ENCODE data around the gene ZNF593. TPM values are rescaled to one million over a fixed set of nuclear protein-coding genes. Genes with fewer than 3 reads are reported as not detected.

Gene ZNF593
- total RNA-seq, 1 experiment from 2014 or later = 22.2 TPM

DNA sequence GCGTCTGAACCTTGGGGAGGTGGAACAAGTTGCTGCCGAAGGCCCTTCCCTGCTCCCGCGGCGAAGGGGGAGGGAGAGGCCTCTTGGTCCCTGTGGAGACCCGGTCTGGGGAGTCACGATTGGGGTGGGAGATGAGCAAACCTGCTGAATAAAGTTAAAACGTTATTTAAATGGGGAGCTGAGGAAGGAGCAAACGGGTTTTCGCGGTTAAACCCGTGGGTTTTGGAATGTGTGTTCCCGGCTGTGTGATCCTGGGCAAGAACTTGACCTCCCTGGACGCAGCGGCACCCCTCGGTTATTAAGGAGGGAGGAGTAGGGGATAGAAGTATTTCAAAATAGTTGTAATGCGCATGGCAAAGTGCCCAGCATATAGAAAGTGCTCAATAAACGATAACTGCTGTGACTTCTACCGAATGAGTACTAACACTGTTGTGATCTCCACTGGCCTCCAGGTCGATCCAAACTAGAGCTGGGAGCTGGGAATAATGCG is 7.4 kb upstream of the ZNF593 start:
- Mint-ChIP-seq H3K27ac (ENCODE audit: unreplicated experiment) (peak overlapping the region; percentile 21), H3K36me3 (ENCODE audit: insufficient read depth, unreplicated experiment) (peaks cover 11% of the 10 kb centered on the region), H3K9me3 (ENCODE audit: low read depth, unreplicated experiment) (no peaks in the 10 kb centered on the region), H3K4me3 (ENCODE audit: low read depth, unreplicated experiment) (peak overlapping the region; percentile 67), H3K4me1 (ENCODE audit: low read depth, unreplicated experiment) (no peaks in the 10 kb centered on the region), H3K27me3 (ENCODE audit: unreplicated experiment) (peaks cover 13% of the 10 kb centered on the region)
- no peak for DNase-seq
- intact Hi-C loops (cut with micrococcal nuclease; ENCODE audit: unreplicated experiment) = loop anchor here (5.0 kb wide), 1 partner anchor 55 kb away; no protein-coding TSS in a partner anchor
- BruUV-seq (replicated peaks) = no TSS peak
- CTCF ChIA-PET = interaction anchor here (0.6 kb wide), 1 partner anchor 71 kb away, joined by 3 read pairs; the partner anchor contains the start of gene CEP85
- TF ChIP-seq, protein P1, sequence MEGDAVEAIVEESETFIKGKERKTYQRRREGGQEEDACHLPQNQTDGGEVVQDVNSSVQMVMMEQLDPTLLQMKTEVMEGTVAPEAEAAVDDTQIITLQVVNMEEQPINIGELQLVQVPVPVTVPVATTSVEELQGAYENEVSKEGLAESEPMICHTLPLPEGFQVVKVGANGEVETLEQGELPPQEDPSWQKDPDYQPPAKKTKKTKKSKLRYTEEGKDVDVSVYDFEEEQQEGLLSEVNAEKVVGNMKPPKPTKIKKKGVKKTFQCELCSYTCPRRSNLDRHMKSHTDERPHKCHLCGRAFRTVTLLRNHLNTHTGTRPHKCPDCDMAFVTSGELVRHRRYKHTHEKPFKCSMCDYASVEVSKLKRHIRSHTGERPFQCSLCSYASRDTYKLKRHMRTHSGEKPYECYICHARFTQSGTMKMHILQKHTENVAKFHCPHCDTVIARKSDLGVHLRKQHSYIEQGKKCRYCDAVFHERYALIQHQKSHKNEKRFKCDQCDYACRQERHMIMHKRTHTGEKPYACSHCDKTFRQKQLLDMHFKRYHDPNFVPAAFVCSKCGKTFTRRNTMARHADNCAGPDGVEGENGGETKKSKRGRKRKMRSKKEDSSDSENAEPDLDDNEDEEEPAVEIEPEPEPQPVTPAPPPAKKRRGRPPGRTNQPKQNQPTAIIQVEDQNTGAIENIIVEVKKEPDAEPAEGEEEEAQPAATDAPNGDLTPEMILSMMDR (IDR thresholded peaks at IDR 0.05; ENCODE audit: unreplicated experiment) = no peak

DNA sequence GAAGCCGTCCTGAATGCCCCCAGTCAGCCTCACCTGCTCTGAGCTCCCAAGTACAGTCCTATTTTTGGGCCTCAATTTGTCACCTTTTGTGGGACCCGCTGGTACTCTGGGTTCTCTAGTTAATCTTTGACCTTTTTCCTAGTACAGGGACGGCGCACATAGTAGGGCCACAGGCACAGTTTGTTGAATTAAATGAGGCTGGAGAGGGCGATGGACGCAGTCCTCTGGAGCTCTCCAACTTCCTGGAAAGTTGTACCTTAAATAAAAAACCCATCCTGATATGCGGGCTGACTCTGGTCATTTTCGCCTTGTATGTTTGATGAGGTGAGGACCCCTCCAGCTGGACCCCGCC is 6.0 kb upstream of the ZNF593 start:
- Mint-ChIP-seq H3K9me3 (ENCODE audit: low read depth, unreplicated experiment) (no peaks in the 10 kb centered on the region), H3K27ac (ENCODE audit: unreplicated experiment) (no peak overlapping the region), H3K36me3 (ENCODE audit: insufficient read depth, unreplicated experiment) (peaks cover 11% of the 10 kb centered on the region), H3K4me1 (ENCODE audit: low read depth, unreplicated experiment) (no peaks in the 10 kb centered on the region), H3K4me3 (ENCODE audit: low read depth, unreplicated experiment) (no peak overlapping the region), H3K27me3 (ENCODE audit: unreplicated experiment) (peaks cover 13% of the 10 kb centered on the region)
- intact Hi-C loops (cut with micrococcal nuclease; ENCODE audit: unreplicated experiment) = loop anchor here (5.0 kb wide), 1 partner anchor 56 kb away; no protein-coding TSS in a partner anchor
- CTCF ChIA-PET = no interaction called here
- BruUV-seq (replicated peaks) = no TSS peak
- no peak for DNase-seq
- TF ChIP-seq, protein P1 (IDR thresholded peaks at IDR 0.05; ENCODE audit: unreplicated experiment) = no peak

DNA sequence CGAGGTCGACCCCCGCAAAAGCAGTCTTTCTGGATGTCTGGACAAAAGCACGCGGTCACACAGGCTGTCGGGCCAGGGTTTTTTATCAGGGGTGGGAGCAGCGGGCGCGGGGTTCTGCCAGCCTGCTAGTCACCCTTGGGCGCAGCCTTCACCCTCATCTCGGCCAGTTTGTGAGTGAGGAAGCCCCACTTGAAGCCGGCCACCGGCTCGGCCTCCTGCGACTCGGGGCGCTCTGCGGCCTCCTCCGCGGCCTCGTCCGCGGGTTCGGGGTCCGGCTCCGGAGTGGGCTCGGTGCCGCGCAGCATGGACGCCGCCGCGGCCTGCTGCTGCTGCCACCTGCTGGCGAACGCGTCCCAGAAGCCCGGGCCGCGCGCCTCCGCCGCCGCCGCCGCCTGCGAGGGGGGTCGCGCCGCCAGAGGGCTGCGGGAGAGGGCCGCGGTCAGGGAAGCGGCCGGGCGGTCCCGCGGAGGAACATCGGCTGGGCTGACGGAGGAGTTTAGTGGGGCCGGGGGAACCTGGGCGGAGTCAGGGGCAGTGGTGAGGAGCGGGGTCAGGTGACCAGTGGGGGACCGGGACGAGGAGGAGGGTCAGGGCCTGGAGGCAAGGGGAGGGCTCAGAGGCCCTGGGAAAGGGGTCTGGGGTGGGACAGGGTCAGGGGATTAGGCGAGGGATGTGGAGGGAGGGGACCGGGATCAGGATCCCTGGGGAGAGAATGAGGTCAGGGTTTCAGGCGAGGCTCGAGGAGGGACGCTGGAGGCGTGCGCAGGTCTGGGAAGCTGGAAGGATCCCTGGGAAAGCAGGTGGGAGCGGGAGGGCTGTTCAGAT is 5.5 kb upstream of the ZNF593 start:
- DNase-seq = peak; percentile 59
- H3K4me1 Mint-ChIP-seq (ENCODE audit: low read depth, unreplicated experiment) = no peaks in the 10 kb centered on the region

More for the DNA sequence above, 5.5 kb upstream of the ZNF593 start:
- Mint-ChIP-seq H3K9me3 (ENCODE audit: low read depth, unreplicated experiment) (no peaks in the 10 kb centered on the region), H3K27ac (ENCODE audit: unreplicated experiment) (no peak overlapping the region), H3K27me3 (ENCODE audit: unreplicated experiment) (peaks cover 13% of the 10 kb centered on the region), H3K36me3 (ENCODE audit: insufficient read depth, unreplicated experiment) (peaks cover 11% of the 10 kb centered on the region), H3K4me3 (ENCODE audit: low read depth, unreplicated experiment) (peak overlapping the region; percentile 50)
- BruUV-seq (replicated peaks) = no TSS peak
- intact Hi-C loops (cut with micrococcal nuclease; ENCODE audit: unreplicated experiment) = loop anchor here (5.0 kb wide), 1 partner anchor 57 kb away; no protein-coding TSS in a partner anchor
- TF ChIP-seq, protein P1 (IDR thresholded peaks at IDR 0.05; ENCODE audit: unreplicated experiment) = peak; percentile 63
- CTCF ChIA-PET = no interaction called here
